Adrenal gland (tissue), 12 donors: Measurements from ENCODE around the gene PA2G4. TPM values are rescaled to one million over a fixed set of nuclear protein-coding genes. Genes with fewer than 3 reads are reported as not detected.

Experiments
- DNase-seq, 7 donors: peaks; one replicate each; pipeline ENCODE4 v3.0.0-alpha.2; 2019 to 2020
- H3K27ac ChIP-seq, 5 donors: fragments of 200-600 bp; sonication (generic) in 4 of 5; 1 replicate in 3 of 5; 2 replicates in 2 of 5; pipeline versions ENCODE4 v1.5.1 to v1.8.0; 2016 to 2020; ENCODE audit warnings: mild to moderate bottlenecking in 1 of 5
- H3K27me3 ChIP-seq: fragments of 200-600 bp; 2 replicates; pipeline ENCODE4 v1.8.0; 2021
- H3K36me3 ChIP-seq, 2 donors: fragments of 200-600 bp; replicated peaks in 1 of 2; 1 replicate in 1 of 2; 2 replicates in 1 of 2; pipeline versions ENCODE4 v1.5.1 to v1.8.0; 2018 to 2022
- H3K4me1 ChIP-seq, 2 donors: fragments of 200-600 bp; replicated peaks in 1 of 2; 1 replicate in 1 of 2; 2 replicates in 1 of 2; pipeline versions ENCODE4 v1.5.1 to v1.8.0; 2018 to 2021
- H3K4me3 ChIP-seq, 4 donors: fragments of 200-600 bp; sonication (generic) in 3 of 4; one replicate each; pipeline ENCODE4 v1.5.1; 2016 to 2018
- H3K9me3 ChIP-seq, 3 donors: fragments of 200-600 bp; sonication (generic) in 1 of 3; replicated peaks in 1 of 3; 1 replicate in 2 of 3; 2 replicates in 1 of 3; pipeline versions ENCODE4 v1.5.1 to v1.8.0; 2016 to 2021
- POLR2A ChIP-seq, 2 donors: fragments of 450-650 bp; IDR thresholded peaks; one replicate each; pipeline ENCODE4 v1.6.1; 2017; ENCODE audit warnings: antibody characterized with exemption in 2 of 2, mild to moderate bottlenecking in 2 of 2, moderate library complexity in 1 of 2
- WGBS, 4 donors: extraction: QIAGEN DNeasy Blood & Tissue Kit in 2 of 4; methylation state at CpG; one replicate each; pipeline versions ENCODE4 v1.1.5 to v1.1.7; 2013 to 2017; 5-methylcytosine and 5-hydroxymethylcytosine counted together
- intact Hi-C, 2 donors: fragments of 100-400 bp; cut with DNase I; formaldehyde crosslinking; loops; one replicate each; pipeline versions ENCODE4 v1.14.1 to v1.15.0; 2022 to 2023
- polyA plus RNA-seq, 3 donors: library from polyadenylated mRNA; stranded (reverse); fragments of 200-250 nt in 2 of 3; fragments of 350-450 nt in 1 of 3; fragmentation: Illumina TruSeq in 1 of 3; extraction: RNeasy Lipid Tissue Mini Kit (QIAGEN cat#74804) in 1 of 3; gene quantifications; one replicate each; pipeline ENCODE4 v1.2.3, GENCODE V29; 2013 to 2014
- total RNA-seq, 9 donors: library from RNA; depleted of rRNA in 4 of 9; stranded (reverse); fragments of >200 nt in 4 of 9; fragments of 120-200 nt in 1 of 9; fragmentation: NEBNext Ultra II Directional in 1 of 9; extraction: Animal tissue kit (Norgen Biotek cat#: 25700) in 1 of 9; gene quantifications; one replicate each; pipeline versions ENCODE4 v1.1.0 to v1.2.4, GENCODE V29; 2013 to 2023
- TF ChIP-seq, protein P1 (sequence below), 6 experiments: fragments of 450-650 bp in 4 of 6; fragments of 200-600 bp in 2 of 6; sonication (generic) in 1 of 6; IDR thresholded peaks; 1 replicate in 5 of 6; 2 replicates in 1 of 6; pipeline versions ENCODE4 v1.5.1 to v1.8.0; 2016 to 2021; ENCODE audit warnings: antibody characterized with exemption in 6 of 6, mild to moderate bottlenecking in 2 of 6, moderate library complexity in 1 of 6
- donor health status: healthy with polysubstance abuse.
- donor health status: Bipolar disorder and iron deficiency.
- donor health status: DM: yes; HTN: yes; CAD: no.
- donor health status: DM: no; HTN: no; CAD: no.
- donor health status: DM: no; HTN: no; CAD: no.
- donor health status: DM: yes; HTN: yes; CAD: no.

Gene PA2G4
- total and polyA plus RNA-seq, 12 donors: 64.1 to 252 (median 106) TPM

DNA sequence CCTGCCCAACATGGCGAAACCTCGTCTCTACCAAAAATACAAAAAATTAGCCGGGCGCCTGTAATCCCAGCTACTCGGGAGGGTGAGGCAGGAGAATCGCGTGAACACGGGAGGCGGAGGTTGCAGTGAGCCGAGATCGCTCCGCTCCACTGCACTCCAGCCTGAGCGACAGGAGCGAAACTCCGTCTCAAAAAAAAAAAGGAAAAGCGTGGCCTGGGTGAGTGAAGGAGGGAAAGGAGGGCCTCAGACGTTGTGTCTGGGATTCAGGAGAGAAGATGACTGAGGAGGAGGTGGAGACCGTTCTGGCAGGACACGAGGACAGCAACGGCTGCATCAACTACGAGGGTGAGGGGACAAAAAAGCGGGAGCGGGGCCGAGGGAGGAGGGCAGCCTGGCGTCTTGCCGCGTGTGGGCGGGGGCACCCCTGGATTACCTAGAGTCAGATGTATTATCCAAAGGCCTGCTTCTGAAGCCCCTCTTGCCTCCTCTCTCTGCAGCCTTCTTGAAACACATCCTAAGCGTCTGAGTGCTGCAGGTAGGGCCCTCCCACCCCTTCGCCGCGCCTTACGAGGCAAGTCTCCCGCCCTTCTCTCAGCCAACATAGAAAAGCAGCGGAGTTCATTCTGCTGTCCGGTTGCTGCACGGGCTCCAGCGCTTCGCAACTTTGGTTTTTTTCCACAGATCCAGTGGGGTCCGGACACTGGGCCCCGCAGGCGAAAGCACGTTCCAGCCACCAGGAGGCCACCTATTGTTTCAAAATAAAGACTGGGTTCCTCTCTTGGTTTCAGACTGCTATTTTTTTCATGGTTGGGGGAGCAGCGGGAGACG lies 53.1 kb downstream of the PA2G4 start:
- Histone ChIP-seq H3K9me3 (no peaks in the 10 kb centered on the region), H3K4me3 (peak overlapping the region in 2 of 4 donors; percentile 55 to 71), H3K27me3 (no peaks in the 10 kb centered on the region), H3K27ac (peak overlapping the region; percentile 34 to 98 (median 96)), H3K36me3 (peaks cover 0 to 31% of the 10 kb centered on the region in 2 donors), H3K4me1 (peaks cover 29 to 37% of the 10 kb centered on the region in 2 donors)
- intact Hi-C loops: no loop called here
- DNase-seq: peak; percentile 66 to 93 (median 84)
- TF ChIP-seq POLR2A (IDR thresholded peaks at IDR 0.05): peak; percentile 6 to 30
- TF ChIP-seq, protein P1, sequence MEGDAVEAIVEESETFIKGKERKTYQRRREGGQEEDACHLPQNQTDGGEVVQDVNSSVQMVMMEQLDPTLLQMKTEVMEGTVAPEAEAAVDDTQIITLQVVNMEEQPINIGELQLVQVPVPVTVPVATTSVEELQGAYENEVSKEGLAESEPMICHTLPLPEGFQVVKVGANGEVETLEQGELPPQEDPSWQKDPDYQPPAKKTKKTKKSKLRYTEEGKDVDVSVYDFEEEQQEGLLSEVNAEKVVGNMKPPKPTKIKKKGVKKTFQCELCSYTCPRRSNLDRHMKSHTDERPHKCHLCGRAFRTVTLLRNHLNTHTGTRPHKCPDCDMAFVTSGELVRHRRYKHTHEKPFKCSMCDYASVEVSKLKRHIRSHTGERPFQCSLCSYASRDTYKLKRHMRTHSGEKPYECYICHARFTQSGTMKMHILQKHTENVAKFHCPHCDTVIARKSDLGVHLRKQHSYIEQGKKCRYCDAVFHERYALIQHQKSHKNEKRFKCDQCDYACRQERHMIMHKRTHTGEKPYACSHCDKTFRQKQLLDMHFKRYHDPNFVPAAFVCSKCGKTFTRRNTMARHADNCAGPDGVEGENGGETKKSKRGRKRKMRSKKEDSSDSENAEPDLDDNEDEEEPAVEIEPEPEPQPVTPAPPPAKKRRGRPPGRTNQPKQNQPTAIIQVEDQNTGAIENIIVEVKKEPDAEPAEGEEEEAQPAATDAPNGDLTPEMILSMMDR (IDR thresholded peaks at IDR 0.05): peak; percentile 22 to 87 (median 66)
- WGBS, 4 donors: 5 to 8% (median 7%) methylated on average over 29 to 45 of the region's 45 CpGs

DNA sequence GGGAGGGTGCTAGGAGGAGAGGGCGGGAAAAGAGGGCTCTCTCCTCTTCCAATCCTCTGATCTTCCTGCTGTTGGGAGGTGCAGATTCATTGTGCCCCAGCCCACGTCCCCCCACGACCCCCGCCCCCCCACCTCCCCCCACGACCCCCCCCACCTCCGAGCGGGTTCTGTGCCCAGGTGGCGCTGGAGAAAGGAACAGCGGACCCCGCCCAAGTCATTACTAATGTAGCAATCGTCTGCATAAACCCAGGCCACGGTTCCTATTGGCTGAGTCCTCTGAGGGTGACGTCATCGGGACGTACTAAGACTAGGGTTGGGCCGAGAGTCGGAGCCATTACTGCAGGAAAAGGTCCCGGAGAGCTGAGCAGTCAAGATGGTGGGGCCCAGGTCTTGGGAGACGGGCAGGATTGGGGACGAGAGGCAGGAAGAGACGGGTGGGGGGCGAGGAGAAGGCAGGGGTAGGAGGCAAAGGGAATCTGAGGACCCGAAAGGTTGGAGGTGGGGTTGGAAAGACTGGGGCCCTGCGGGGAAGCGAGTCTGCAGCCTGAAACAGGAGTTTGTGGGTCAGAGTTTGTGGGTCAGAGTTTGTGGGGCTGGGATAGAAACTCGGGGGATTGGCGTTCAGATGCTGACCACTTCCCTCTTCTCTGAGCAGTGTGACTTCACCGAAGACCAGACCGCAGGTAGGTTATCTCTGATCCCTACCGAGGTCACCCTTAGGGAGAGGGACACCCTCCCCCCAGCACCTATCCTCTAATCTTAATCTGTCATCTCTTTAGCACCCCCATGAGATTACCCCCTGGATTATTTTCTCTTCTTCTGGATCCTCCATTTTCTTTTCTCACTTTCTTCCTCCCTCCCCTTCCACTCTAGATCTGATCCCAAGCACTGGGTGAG lies 53.9 kb downstream of the PA2G4 start, which contains the start of gene MYL6:
TSS of gene MYL6 (plus strand) at position 331 of the 897 bp plus-strand sequence. CDS start at position 374, 43 bp downstream.
- peaks cover 0 to 39% of the 10 kb centered on the region in 2 donors for H3K36me3 ChIP-seq
- no peaks in the 10 kb centered on the region for H3K27me3 ChIP-seq
- TF ChIP-seq, protein P1 (IDR thresholded peaks at IDR 0.05): no peak
- peak; percentile 98 to 99 for TF ChIP-seq POLR2A (IDR thresholded peaks at IDR 0.05)
- intact Hi-C loops: no loop called here
- H3K4me3 ChIP-seq: peak within 1 kb of the TSS; percentile 55 to 71 (median 62)
- WGBS, 4 donors: 0 to 1% (median 1%) methylated on average over 22 to 30 of the region's 30 CpGs
- H3K27ac ChIP-seq: peak within 1 kb of the TSS; percentile 94 to 98 (median 96)
- no peaks in the 10 kb centered on the region for H3K9me3 ChIP-seq
- peaks cover 22 to 31% of the 10 kb centered on the region in 2 donors for H3K4me1 ChIP-seq
- peak; percentile 95 to 100 (median 98) for DNase-seq

DNA sequence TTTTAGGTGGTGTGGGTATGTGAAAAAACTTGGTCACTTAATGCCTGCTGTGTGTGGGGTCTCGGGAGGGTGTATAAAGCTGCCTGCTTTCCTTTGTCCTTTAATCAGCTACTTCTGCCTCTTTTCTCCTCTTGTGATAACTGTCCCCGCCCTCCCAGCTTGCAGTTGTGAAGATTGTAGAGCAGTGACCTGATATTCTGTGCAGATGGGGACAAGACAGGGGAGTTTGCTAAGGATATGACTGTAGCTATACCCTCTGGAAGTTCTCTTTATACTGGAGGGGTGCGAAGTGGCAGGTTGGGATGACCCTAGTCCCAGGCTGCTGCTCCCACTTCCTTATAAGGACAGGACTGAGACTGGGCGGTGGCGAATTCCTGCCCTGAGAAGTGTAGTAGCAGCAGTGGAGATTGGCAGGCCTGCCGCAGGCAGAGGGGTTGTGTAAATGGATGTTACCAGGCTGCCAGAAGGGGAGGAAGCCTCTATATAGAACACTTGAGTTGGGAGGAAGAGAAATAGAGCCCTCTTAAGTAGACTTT lies 54.6 kb downstream of the PA2G4 start:
- peak; percentile 59 to 92 (median 79) for DNase-seq
- H3K27me3 ChIP-seq: no peaks in the 10 kb centered on the region
- 0 to 1% (median 0%) methylated on average over 3 to 6 of the region's 6 CpGs for WGBS, 4 donors
- peak overlapping the region; percentile 94 to 98 (median 96) for H3K27ac ChIP-seq
- H3K36me3 ChIP-seq: peaks cover 0 to 46% of the 10 kb centered on the region in 2 donors
- H3K4me1 ChIP-seq: peaks cover 22 to 31% of the 10 kb centered on the region in 2 donors
- TF ChIP-seq, protein P1 (IDR thresholded peaks at IDR 0.05): no peak
- TF ChIP-seq POLR2A (IDR thresholded peaks at IDR 0.05): peak; percentile 47 to 66
- intact Hi-C loops: no loop called here
- H3K9me3 ChIP-seq: no peaks in the 10 kb centered on the region
- peak overlapping the region; percentile 55 to 71 (median 62) for H3K4me3 ChIP-seq
